Osteocyte (in vitro differentiated cells): ENCODE data around the gene SLC6A11. TPM values are rescaled to one million over a fixed set of nuclear protein-coding genes. Genes with fewer than 3 reads are reported as not detected.

Experiments used
- DNase-seq: peaks from one replicate; pipeline ENCODE4 v3.0.0; 2021; ENCODE audit warnings: mixed read lengths; ENCODE audit not compliant: unreplicated experiment; ENCODE audit errors: extremely low spot score
- H3K27ac Mint-ChIP-seq: one replicate; pipeline ENCODE4 v1.8.0; 2021; ENCODE audit warnings: mild to moderate bottlenecking, mixed read lengths; ENCODE audit not compliant: unreplicated experiment
- H3K27me3 Mint-ChIP-seq: one replicate; pipeline ENCODE4 v1.8.0; 2021; ENCODE audit warnings: mixed read lengths; ENCODE audit not compliant: unreplicated experiment
- H3K36me3 Mint-ChIP-seq: one replicate; pipeline ENCODE4 v1.8.0; 2021; ENCODE audit warnings: mixed read lengths; ENCODE audit not compliant: unreplicated experiment
- H3K4me1 Mint-ChIP-seq: one replicate; pipeline ENCODE4 v1.8.0; 2021; ENCODE audit warnings: mixed read lengths; ENCODE audit not compliant: unreplicated experiment
- H3K4me3 Mint-ChIP-seq: one replicate; pipeline ENCODE4 v1.8.0; 2021; ENCODE audit warnings: mild to moderate bottlenecking, moderate library complexity, mixed read lengths; ENCODE audit not compliant: unreplicated experiment
- H3K9me3 Mint-ChIP-seq: one replicate; pipeline ENCODE4 v1.8.0; 2021; ENCODE audit warnings: mixed read lengths; ENCODE audit not compliant: unreplicated experiment
- total RNA-seq: library from RNA; stranded (reverse); gene quantifications from 2 replicates; pipeline ENCODE4 v1.2.1, GENCODE V29; 2021
- TF ChIP-seq, protein P1 (sequence below): fragments of 200-600 bp; sonication (generic); IDR thresholded peaks from 2 replicates; pipeline ENCODE4 v1.5.0; 2021; ENCODE audit warnings: antibody characterized with exemption, mild to moderate bottlenecking, moderate library complexity

The SLC6A11 gene
- total RNA-seq, 1 donor from 2014 or later: not detected

GRCh38 chr3:10843378-10843777 lies 27.4 kb downstream of the SLC6A11 start:
- Mint-ChIP-seq H3K9me3 (no peaks in the 10 kb centered on the region), H3K27me3 (peaks cover 27% of the 10 kb centered on the region), H3K27ac (no peak overlapping the region), H3K36me3 (no peaks in the 10 kb centered on the region), H3K4me1 (no peaks in the 10 kb centered on the region), H3K4me3 (no peak overlapping the region)
- TF ChIP-seq, protein P1, sequence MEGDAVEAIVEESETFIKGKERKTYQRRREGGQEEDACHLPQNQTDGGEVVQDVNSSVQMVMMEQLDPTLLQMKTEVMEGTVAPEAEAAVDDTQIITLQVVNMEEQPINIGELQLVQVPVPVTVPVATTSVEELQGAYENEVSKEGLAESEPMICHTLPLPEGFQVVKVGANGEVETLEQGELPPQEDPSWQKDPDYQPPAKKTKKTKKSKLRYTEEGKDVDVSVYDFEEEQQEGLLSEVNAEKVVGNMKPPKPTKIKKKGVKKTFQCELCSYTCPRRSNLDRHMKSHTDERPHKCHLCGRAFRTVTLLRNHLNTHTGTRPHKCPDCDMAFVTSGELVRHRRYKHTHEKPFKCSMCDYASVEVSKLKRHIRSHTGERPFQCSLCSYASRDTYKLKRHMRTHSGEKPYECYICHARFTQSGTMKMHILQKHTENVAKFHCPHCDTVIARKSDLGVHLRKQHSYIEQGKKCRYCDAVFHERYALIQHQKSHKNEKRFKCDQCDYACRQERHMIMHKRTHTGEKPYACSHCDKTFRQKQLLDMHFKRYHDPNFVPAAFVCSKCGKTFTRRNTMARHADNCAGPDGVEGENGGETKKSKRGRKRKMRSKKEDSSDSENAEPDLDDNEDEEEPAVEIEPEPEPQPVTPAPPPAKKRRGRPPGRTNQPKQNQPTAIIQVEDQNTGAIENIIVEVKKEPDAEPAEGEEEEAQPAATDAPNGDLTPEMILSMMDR: no peak
- DNase-seq: no peak

GRCh38 chr3:10845001-10845761 lies 29.2 kb downstream of the SLC6A11 start:
- no peak for DNase-seq

DNA sequence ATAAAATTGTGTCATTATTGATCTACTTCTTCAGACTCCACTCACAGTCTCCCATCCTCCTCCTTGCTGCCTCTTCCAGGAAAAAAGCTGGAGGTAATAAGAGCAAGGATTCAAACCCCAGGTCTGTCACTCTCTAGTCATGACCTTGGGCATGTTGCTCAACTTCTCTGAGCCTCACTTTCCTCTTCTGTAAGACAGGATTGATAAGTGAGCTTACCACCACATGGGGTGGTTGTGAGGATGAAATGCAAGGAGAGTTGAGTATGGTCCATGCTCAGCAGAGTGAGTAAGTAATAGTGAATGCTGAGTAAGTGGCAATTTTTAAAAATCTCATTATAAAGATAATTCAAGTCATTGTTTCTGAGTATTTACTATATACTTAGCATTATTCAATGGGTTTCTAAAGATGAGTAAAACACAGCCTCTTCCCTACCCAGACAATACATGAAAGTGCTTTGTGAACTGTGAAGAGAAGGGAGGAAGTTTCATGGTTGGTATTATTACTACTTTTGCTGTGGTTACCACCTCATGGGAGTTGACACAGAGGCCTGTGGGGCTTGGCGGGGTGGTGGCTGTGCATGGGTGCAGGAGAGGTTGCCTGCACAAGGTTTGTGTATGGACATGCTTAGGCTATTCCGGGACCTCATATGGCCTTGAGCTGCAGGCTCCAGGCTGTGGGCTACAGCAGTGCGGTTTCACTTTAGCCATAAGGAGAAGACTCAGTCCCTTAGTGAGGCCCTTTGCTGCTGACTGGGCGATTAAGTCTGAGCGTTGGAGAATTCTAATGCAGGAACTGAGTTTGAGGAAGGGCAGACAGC lies 30.0 kb downstream of the SLC6A11 start:
- Mint-ChIP-seq H3K36me3 (no peaks in the 10 kb centered on the region), H3K27ac (no peak overlapping the region), H3K9me3 (no peaks in the 10 kb centered on the region), H3K4me3 (no peak overlapping the region), H3K4me1 (no peaks in the 10 kb centered on the region), H3K27me3 (peaks cover 26% of the 10 kb centered on the region)
- DNase-seq: no peak
- TF ChIP-seq, protein P1: no peak

More at GRCh38 chr3:10845001-10845761, 29.2 kb downstream of the SLC6A11 start:
- Mint-ChIP-seq H3K9me3 (no peaks in the 10 kb centered on the region), H3K36me3 (no peaks in the 10 kb centered on the region), H3K4me1 (no peaks in the 10 kb centered on the region), H3K27me3 (peaks cover 27% of the 10 kb centered on the region), H3K4me3 (no peak overlapping the region), H3K27ac (no peak overlapping the region)
- TF ChIP-seq, protein P1: no peak

DNA sequence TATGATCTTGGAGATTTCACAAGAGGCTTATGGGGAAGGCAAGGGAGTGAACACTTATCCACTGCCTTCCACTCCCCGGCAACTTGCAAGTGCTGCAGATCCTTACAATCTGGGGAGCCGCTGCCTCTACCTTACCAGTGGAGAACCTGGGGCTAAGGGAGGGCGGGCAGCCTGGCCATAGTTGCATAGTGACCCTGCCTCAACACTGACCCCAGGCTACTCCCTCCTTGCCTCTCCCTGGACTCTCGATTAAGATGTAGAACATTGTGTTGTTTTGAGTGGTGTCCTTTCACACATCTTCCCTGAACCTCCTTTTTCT lies 30.6 kb downstream of the SLC6A11 start:
- TF ChIP-seq, protein P1: no peak
- no peak for DNase-seq
- Mint-ChIP-seq H3K27me3 (peaks cover 27% of the 10 kb centered on the region), H3K9me3 (no peaks in the 10 kb centered on the region), H3K36me3 (no peaks in the 10 kb centered on the region), H3K4me3 (no peak overlapping the region), H3K4me1 (no peaks in the 10 kb centered on the region), H3K27ac (no peak overlapping the region)

GRCh38 chr3:10848261-10848660 lies 32.2 kb downstream of the SLC6A11 start:
- TF ChIP-seq, protein P1: no peak
- Mint-ChIP-seq H3K27ac (no peak overlapping the region), H3K4me3 (no peak overlapping the region), H3K27me3 (peaks cover 22% of the 10 kb centered on the region), H3K9me3 (no peaks in the 10 kb centered on the region), H3K4me1 (no peaks in the 10 kb centered on the region), H3K36me3 (no peaks in the 10 kb centered on the region)
- DNase-seq: no peak
